IPS-15b (cell line): ENCODE measurements around the gene SEC16B.
A peak's percentile ranks its signal among the peaks of the same experiment; 100 is the strongest.
"Not testable (repeated sequence)": the region's sequence is repeated elsewhere in the genome, so short reads cannot be mapped to it uniquely, and the experiment has no call there.

Experiments used
- H3K27me3 ChIP-seq: one replicate; pipeline ENCODE4 v1.6.1; 2013; ENCODE audit warnings: low read length; ENCODE audit not compliant: control insufficient read depth, insufficient read depth
- H3K36me3 ChIP-seq: one replicate; pipeline ENCODE4 v1.6.1; 2013; ENCODE audit warnings: low read length; ENCODE audit not compliant: control insufficient read depth, insufficient read depth
- H3K4me1 ChIP-seq: one replicate; pipeline ENCODE4 v1.6.1; 2013; ENCODE audit warnings: mild to moderate bottlenecking, low read length; ENCODE audit not compliant: control insufficient read depth, insufficient read depth
- H3K4me3 ChIP-seq: one replicate; pipeline ENCODE4 v1.5.1; 2013; ENCODE audit warnings: low read depth, low read length
- H3K9ac ChIP-seq: one replicate; pipeline ENCODE4 v1.6.1; 2013; ENCODE audit warnings: low read depth, mild to moderate bottlenecking, low read length
- H3K9me3 ChIP-seq: one replicate; pipeline ENCODE4 v1.6.1; 2013; ENCODE audit warnings: mild to moderate bottlenecking, low read length; ENCODE audit not compliant: control insufficient read depth, insufficient read depth

The SEC16B gene

GRCh38 chr1:177998696-177999631 lies 29.1 kb upstream of the SEC16B start:
- Histone ChIP-seq H3K4me3 (no peak overlapping the region), H3K9me3 (no peaks in the 10 kb centered on the region), H3K4me1 (no peaks in the 10 kb centered on the region), H3K36me3 (no peaks in the 10 kb centered on the region), H3K27me3 (no peaks in the 10 kb centered on the region), H3K9ac (no peak overlapping the region)

GRCh38 chr1:177996957-177997356 lies 27.1 kb upstream of the SEC16B start:
- H3K4me3 ChIP-seq, result no peak overlapping the region
- H3K9me3 ChIP-seq, result no peaks in the 10 kb centered on the region
- H3K9ac ChIP-seq, result no peak overlapping the region
- H3K4me1 ChIP-seq, result no peaks in the 10 kb centered on the region
- no peaks in the 10 kb centered on the region for H3K36me3 ChIP-seq
- H3K27me3 ChIP-seq, result no peaks in the 10 kb centered on the region

- H3K4me3 ChIP-seq, result no peak overlapping the region
- no peaks in the 10 kb centered on the region for H3K36me3 ChIP-seq
- H3K9ac ChIP-seq, result no peak overlapping the region
- no peaks in the 10 kb centered on the region for H3K27me3 ChIP-seq
- H3K9me3 ChIP-seq, result no peaks in the 10 kb centered on the region
- no peaks in the 10 kb centered on the region for H3K4me1 ChIP-seq
Observed at GRCh38 chr1:177995369-177995768, 25.5 kb upstream of the SEC16B start.

- not testable (repeated sequence) for H3K4me1 ChIP-seq, H3K36me3 ChIP-seq, H3K9ac ChIP-seq, H3K9me3 ChIP-seq, H3K4me3 ChIP-seq, H3K27me3 ChIP-seq
Observed at GRCh38 chr1:177986281-177986680, 16.4 kb upstream of the SEC16B start.

- Histone ChIP-seq H3K4me1 (peaks cover 8% of the 10 kb centered on the region), H3K4me3 (no peak overlapping the region), H3K27me3 (no peaks in the 10 kb centered on the region), H3K9ac (no peak overlapping the region), H3K9me3 (no peaks in the 10 kb centered on the region), H3K36me3 (no peaks in the 10 kb centered on the region)
Observed at GRCh38 chr1:177984761-177985160, 14.9 kb upstream of the SEC16B start.

GRCh38 chr1:177984136-177984525 lies 14.3 kb upstream of the SEC16B start:
- H3K4me3 ChIP-seq, result no peak overlapping the region
- H3K27me3 ChIP-seq, result no peaks in the 10 kb centered on the region
- H3K36me3 ChIP-seq, result no peaks in the 10 kb centered on the region
- H3K9ac ChIP-seq, result no peak overlapping the region
- H3K4me1 ChIP-seq, result peaks cover 8% of the 10 kb centered on the region
- H3K9me3 ChIP-seq, result no peaks in the 10 kb centered on the region

- Histone ChIP-seq H3K27me3 (no peaks in the 10 kb centered on the region), H3K4me3 (no peak overlapping the region), H3K9me3 (no peaks in the 10 kb centered on the region), H3K36me3 (no peaks in the 10 kb centered on the region), H3K4me1 (peaks cover 8% of the 10 kb centered on the region), H3K9ac (peak overlapping the region; percentile 18)
Observed at GRCh38 chr1:177983482-177984135, 13.8 kb upstream of the SEC16B start.

GRCh38 chr1:177983077-177983476 lies 13.2 kb upstream of the SEC16B start:
- Histone ChIP-seq H3K4me1 (peaks cover 8% of the 10 kb centered on the region), H3K36me3 (no peaks in the 10 kb centered on the region), H3K27me3 (no peaks in the 10 kb centered on the region), H3K9ac (no peak overlapping the region), H3K4me3 (no peak overlapping the region), H3K9me3 (no peaks in the 10 kb centered on the region)

GRCh38 chr1:177981200-177981599 lies 11.3 kb upstream of the SEC16B start:
- H3K9ac ChIP-seq, result no peak overlapping the region
- no peaks in the 10 kb centered on the region for H3K27me3 ChIP-seq
- H3K9me3 ChIP-seq, result no peaks in the 10 kb centered on the region
- H3K36me3 ChIP-seq, result no peaks in the 10 kb centered on the region
- peaks cover 8% of the 10 kb centered on the region for H3K4me1 ChIP-seq
- H3K4me3 ChIP-seq, result no peak overlapping the region

GRCh38 chr1:177979272-177979671 lies 9.4 kb upstream of the SEC16B start:
- Histone ChIP-seq H3K27me3 (no peaks in the 10 kb centered on the region), H3K36me3 (no peaks in the 10 kb centered on the region), H3K9me3 (no peaks in the 10 kb centered on the region), H3K9ac (no peak overlapping the region), H3K4me3 (no peak overlapping the region), H3K4me1 (peaks cover 6% of the 10 kb centered on the region)

GRCh38 chr1:177978530-177978929 lies 8.7 kb upstream of the SEC16B start:
- Histone ChIP-seq H3K27me3 (no peaks in the 10 kb centered on the region), H3K9ac (no peak overlapping the region), H3K4me1 (no peaks in the 10 kb centered on the region), H3K9me3 (no peaks in the 10 kb centered on the region), H3K36me3 (no peaks in the 10 kb centered on the region), H3K4me3 (no peak overlapping the region)

- no peak overlapping the region for H3K4me3 ChIP-seq
- H3K27me3 ChIP-seq, result no peaks in the 10 kb centered on the region
- H3K4me1 ChIP-seq, result no peaks in the 10 kb centered on the region
- no peaks in the 10 kb centered on the region for H3K36me3 ChIP-seq
- no peak overlapping the region for H3K9ac ChIP-seq
- no peaks in the 10 kb centered on the region for H3K9me3 ChIP-seq
Observed at GRCh38 chr1:177977141-177977540, 7.3 kb upstream of the SEC16B start.
